Posterior cingulate gyrus (tissue), 11 donors: ENCODE measurements around the gene FBXW5.
A peak's percentile ranks its signal among the peaks of the same experiment; 100 is the strongest.

Experiments used
- DNase-seq, 10 donors: peaks; one replicate each; pipeline versions ENCODE4 v3.0.0 to v3.0.0-alpha.2; 2020 to 2021; ENCODE audit warnings: mixed read lengths in 3 of 10
- intact Hi-C: fragments of 100-400 bp; cut with DNase I; formaldehyde crosslinking; loops from one replicate; pipeline ENCODE4 v1.15.1; 2023

FBXW5 gene

GRCh38 chr9:136962701-136963248 is 18.2 kb upstream of the FBXW5 start:
- DNase-seq = no peak
- intact Hi-C loops = no loop called here

DNA sequence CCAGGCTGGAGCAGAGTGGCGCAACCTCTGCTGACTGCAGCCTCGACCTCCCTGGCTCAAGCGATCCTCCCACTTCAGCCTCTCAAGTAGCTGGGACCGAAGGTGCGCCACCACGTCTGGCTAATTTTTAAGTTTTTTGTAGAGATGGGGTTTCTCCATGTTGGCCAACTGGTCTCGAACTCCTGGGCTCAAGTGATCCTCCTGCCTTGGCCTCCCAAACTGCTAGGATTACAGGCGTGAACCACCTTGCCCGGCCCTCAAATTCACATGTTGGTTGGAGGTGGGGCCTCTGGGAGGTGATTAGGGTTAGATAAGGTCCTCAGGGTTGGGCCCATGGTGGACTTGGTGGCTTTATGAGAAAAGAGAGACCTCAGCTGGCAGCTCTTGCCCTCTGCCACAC is 17.6 kb upstream of the FBXW5 start:
- DNase-seq = no peak
- intact Hi-C loops = no loop called here

DNA sequence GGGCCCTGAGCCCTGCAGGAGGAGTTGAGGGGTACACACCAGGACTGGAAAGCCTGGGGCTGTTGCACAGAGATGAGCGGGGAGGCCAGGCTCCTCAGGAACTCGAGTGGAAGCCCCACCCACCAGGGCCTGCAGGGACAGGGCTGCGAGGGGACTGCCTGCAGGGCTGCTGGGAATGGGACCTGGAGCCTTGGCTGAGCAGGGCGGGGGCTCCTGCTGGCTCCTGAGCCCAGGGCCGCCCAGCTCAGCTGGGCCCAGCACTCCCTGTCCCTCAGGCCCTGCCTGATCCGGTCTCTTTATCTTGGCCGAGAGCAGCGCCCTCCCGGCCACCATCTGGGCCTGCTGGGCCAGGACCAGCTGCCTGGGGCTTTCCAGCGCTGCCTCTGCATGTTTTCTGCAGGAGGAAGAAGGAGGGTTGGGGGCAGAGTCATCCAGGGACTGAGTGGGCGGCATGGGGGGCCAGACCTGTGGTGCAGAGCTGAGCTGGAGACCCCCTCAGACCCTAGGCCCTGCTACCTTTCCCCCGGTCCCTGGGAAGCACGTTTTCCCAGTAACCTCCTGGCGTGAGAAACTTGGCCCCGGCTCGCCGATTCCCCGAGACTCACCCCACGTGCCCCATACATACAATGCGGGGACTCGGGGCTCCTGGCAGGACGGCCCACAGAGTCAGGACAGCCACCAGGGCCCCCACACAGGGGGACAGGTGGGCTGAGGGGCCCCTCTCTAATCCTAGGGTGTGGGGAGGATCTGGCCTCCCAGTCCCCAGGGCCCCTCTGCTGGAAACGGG is 16.9 kb upstream of the FBXW5 start:
- peak in 3 of 10 donors; percentile 46 to 87 (median 50) for DNase-seq
- intact Hi-C loops = no loop called here

- intact Hi-C loops = no loop called here
Observed at GRCh38 chr9:136960938-136961275, 16.4 kb upstream of the FBXW5 start.

GRCh38 chr9:136960212-136960937 is 15.8 kb upstream of the FBXW5 start:
- intact Hi-C loops = no loop called here
- DNase-seq = no peak

More at GRCh38 chr9:136960938-136961275, 16.4 kb upstream of the FBXW5 start:
- DNase-seq = no peak

GRCh38 chr9:136958898-136959850 is 14.6 kb upstream of the FBXW5 start:
- intact Hi-C loops = no loop called here
- no peak for DNase-seq

- intact Hi-C loops = no loop called here
- DNase-seq = no peak
Observed at GRCh38 chr9:136958473-136958872, 13.9 kb upstream of the FBXW5 start.

GRCh38 chr9:136957901-136958300 is 13.4 kb upstream of the FBXW5 start:
- DNase-seq = no peak
- intact Hi-C loops = no loop called here

DNA sequence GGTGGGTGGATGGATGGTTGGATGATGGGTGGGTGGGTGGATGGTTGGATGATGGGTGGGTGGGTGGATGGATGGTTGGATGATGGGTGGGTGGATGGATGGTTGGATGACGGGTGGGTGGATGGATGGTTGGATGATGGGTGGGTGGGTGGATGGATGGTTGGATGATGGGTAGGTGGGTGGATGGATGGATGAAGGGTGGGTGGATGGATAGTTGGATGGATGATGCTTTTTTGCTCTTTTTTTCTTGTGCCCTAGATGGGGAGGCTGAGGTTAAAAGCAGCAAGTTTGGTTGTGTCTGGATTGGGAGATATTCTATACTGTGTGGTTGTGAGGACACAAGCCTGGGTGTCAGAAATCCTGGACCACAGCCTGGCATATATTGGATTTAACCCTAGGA is 12.9 kb upstream of the FBXW5 start:
- intact Hi-C loops = no loop called here
- DNase-seq = no peak

DNA sequence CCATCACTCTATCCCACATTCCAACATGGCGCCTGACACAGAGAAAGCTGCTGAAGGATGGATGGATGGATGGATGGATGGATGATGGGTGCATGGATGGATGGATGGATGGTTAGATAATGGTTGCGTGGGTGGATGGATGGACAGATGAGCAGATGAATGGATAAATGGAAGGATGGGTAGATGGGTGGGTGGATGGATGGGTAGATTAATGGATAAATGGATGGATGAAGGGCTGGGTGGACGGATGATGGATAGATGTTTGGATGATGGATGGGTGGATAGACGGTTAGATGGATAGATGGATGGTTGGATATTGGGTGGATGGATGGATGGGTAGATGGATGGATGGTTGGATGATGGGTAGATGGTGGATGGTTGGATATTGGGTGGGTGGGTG is 12.1 kb upstream of the FBXW5 start:
- no peak for DNase-seq

GRCh38 chr9:136955943-136956335 is 11.4 kb upstream of the FBXW5 start:
- DNase-seq = no peak
- intact Hi-C loops = no loop called here

More for the DNA sequence above, 12.1 kb upstream of the FBXW5 start:
- intact Hi-C loops = no loop called here

DNA sequence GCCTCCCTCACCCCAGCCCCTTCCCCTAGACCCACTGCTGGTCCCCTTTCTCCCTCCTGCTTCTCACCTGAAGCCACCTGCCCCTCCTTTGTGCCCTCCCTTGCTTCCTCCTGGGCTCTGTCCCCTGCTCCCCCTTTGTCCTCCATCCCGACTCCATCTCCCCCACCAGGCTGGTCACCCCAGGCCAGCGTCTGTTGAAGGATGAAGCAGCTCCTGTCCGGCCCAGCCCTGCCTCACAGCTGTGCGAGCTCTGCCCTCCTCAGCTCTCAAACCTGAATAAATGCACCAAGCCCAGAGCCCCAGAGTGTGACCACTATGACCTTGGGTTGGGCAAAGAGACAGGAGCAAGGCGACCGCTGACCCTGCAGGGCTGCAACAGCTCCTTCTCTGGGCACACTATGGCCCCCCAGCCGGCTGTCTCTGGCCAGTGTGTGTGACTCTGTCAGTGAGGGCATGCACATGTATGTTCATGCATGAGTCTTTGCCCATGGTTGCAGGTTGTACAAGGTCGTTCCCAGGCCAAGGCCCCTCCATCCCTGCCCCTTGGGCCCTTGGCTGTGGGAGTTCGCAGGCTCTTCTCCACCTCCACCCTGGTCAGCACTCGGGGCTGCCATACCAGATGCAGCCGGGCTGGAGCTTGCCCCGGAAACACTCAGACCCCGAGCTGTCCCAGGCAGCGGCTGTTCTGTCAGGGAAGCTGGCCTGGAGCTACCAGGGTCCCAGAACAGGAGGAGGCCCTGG is 10.8 kb upstream of the FBXW5 start:
- DNase-seq = no peak
- intact Hi-C loops = no loop called here

DNA sequence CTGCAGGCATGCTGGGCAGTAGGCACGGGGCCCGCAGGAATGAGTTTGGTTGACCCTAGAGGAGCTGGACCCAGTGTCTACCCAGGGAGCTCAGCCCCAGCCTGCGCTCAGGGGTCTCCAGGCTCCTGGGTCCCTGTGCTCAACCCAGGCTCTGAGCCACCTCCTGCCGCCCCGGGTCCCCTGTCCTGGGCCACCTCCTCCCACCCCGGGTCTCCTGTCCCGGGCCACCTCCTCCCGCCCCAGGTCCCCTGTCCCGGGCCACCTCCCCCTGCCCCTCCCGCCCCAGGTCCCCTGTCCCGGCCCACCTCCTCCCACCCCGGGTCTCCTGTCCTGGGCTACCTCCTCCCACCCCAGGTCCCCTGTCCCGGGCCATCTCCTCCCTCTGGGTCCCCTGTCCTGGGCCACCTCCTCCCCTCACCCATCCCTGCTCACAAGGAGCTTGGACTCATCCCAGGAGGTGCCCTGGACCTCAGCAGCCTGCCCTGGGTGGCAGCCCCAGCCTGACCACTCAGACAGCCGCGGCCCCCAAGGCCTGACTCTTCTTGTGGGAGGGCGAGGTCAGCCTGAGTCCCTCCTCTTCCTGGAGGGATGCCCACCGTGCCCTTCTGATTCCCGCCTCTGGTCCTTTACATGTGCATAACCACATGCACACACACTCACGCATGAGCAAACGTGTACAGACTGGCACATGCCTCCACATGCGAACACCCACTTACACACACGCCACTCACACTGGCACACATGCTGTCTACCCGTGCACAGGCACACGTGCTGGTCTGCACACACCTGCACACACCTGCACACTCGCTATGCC is 9.9 kb upstream of the FBXW5 start:
- DNase-seq = no peak
- intact Hi-C loops = no loop called here

DNA sequence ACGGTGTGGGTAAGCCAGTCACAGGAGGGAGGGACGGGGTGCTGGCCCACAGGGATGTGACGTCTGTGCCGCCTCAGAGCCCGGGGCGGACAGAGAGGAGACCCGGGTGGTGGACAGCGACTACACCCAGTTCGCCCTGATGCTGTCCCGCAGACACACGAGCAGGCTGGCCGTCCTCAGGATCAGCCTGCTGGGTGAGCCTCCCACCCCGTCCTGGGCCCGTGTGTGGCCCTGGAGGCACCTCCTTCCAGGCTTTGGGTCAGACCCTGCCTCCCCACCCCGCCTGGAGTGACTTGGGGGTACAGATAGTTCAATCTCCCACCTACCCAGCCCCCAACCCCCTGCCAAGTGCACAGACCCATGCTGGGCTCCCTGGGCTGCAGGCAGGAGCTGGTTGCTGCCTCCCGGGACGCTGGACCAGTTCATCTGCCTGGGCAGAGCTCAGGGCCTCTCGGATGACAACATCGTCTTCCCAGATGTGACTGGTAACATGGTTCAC is 9.3 kb upstream of the FBXW5 start:
- intact Hi-C loops = no loop called here
- DNase-seq = peak in 1 of 10 donors; percentile 37

- intact Hi-C loops = no loop called here
- DNase-seq = no peak
Observed at GRCh38 chr9:136952876-136953770, 8.6 kb upstream of the FBXW5 start.

GRCh38 chr9:136952321-136952850 is 7.8 kb upstream of the FBXW5 start:
- intact Hi-C loops = no loop called here
- DNase-seq = peak in 3 of 10 donors; percentile 41 to 75 (median 59)

DNA sequence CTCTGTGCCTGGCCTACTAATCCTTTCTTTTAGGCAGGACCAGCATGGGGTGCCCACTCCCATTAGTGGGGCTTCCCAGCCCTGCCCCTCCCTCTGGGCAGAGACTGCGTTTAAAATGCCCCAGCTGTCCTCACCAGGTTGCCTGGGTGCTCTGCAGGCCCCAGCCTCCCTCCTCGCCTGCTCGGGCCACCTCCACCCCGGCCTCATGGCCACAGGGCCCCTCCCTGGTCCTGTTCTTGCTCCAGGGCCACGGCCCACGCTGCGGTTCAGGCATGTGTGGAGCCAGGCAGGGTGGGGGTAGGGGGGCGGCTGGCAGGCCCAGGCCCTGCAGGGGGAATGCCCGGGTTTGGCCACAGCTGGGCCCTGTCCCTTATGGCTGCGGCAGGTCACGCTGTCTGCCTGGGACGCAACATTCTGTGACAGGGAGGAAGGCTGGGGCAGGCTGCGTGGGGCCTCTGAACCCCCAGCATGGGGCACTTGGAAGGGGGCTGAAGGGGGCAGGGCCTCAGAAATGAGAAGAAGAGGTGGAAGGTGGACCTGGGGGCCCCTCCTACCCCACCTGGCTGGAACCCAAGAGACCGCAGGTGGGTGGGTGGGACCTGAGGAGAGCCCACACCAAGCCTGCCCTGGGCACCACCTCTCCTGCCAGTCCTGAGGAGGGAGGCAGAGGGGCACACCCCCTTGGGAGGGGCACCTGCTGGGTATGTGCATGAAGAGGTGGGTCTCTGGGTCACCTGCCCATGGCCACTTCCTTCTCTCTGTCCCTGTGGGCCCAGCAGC is 7.2 kb upstream of the FBXW5 start, which contains the start of gene LCN12:
LCN12 (plus strand) TSS at position 733 of the 780 bp plus-strand sequence. CDS start 55 bp downstream, outside the sequence.
- intact Hi-C loops = no loop called here
- peak in 2 of 10 donors; percentile 51 to 83 for DNase-seq
